Activated T-helper 1 cell treated with Interleukin-2 at 50 U/mL for 16 hours (primary cell): ENCODE data around the gene SPATA13.
A peak's percentile ranks its signal among the peaks of the same experiment; 100 is the strongest.

ENCODE experiments used
- DNase-seq: peaks from one replicate; pipeline ENCODE4 v3.0.0-alpha.2; 2020; ENCODE audit warnings: low read depth

SPATA13 gene

GRCh38 chr13:24141333-24141910 lies 19.1 kb upstream of the SPATA13 start:
- no peak for DNase-seq

- DNase-seq = no peak
These were observed 18.1 kb upstream of the SPATA13 start for GRCh38 chr13:24142453-24142852.

- DNase-seq = no peak
These were observed 17.6 kb upstream of the SPATA13 start for GRCh38 chr13:24142886-24143285.

- DNase-seq = no peak
These were observed 15.3 kb upstream of the SPATA13 start for GRCh38 chr13:24145240-24145639.

GRCh38 chr13:24145674-24146073 lies 14.8 kb upstream of the SPATA13 start:
- DNase-seq = no peak

- no peak for DNase-seq
These were observed 13.5 kb upstream of the SPATA13 start for GRCh38 chr13:24146961-24147569.

- DNase-seq = no peak
These were observed 13.0 kb upstream of the SPATA13 start for GRCh38 chr13:24147570-24147963.

GRCh38 chr13:24148414-24149235 lies 11.9 kb upstream of the SPATA13 start:
- no peak for DNase-seq

GRCh38 chr13:24149246-24150032 lies 11.1 kb upstream of the SPATA13 start:
- no peak for DNase-seq

- no peak for DNase-seq
These were observed 9.9 kb upstream of the SPATA13 start for GRCh38 chr13:24150572-24150971.

GRCh38 chr13:24151864-24152263 lies 8.7 kb upstream of the SPATA13 start:
- DNase-seq = no peak

- DNase-seq = no peak
These were observed 8.0 kb upstream of the SPATA13 start for GRCh38 chr13:24152292-24153214.

- no peak for DNase-seq
These were observed 7.2 kb upstream of the SPATA13 start for GRCh38 chr13:24153347-24153746.

GRCh38 chr13:24153979-24154701 lies 6.4 kb upstream of the SPATA13 start:
- no peak for DNase-seq

GRCh38 chr13:24159357-24159756 lies 1.2 kb upstream of the SPATA13 start:
- no peak for DNase-seq

- DNase-seq = peak; percentile 11
These were observed 673 bp downstream of the SPATA13 start for GRCh38 chr13:24161010-24161775.

GRCh38 chr13:24161980-24162525 lies 1.5 kb downstream of the SPATA13 start:
- DNase-seq = no peak

- no peak for DNase-seq
These were observed 2.1 kb downstream of the SPATA13 start for GRCh38 chr13:24162604-24163003.

- DNase-seq = no peak
These were observed 5.2 kb downstream of the SPATA13 start for GRCh38 chr13:24165746-24166145.

- DNase-seq = no peak
These were observed 6.0 kb downstream of the SPATA13 start for GRCh38 chr13:24166561-24166960.
